Fibroblast of skin of scalp (primary cell): ENCODE data around the gene TSSK3.
"Not testable (repeated sequence)": the region's sequence is repeated elsewhere in the genome, so short reads cannot be mapped to it uniquely, and the experiment has no call there.

Experiments used
- DNase-seq: peaks from one replicate; pipeline ENCODE4 v3.0.0-alpha.2; 2013

The TSSK3 gene

DNA sequence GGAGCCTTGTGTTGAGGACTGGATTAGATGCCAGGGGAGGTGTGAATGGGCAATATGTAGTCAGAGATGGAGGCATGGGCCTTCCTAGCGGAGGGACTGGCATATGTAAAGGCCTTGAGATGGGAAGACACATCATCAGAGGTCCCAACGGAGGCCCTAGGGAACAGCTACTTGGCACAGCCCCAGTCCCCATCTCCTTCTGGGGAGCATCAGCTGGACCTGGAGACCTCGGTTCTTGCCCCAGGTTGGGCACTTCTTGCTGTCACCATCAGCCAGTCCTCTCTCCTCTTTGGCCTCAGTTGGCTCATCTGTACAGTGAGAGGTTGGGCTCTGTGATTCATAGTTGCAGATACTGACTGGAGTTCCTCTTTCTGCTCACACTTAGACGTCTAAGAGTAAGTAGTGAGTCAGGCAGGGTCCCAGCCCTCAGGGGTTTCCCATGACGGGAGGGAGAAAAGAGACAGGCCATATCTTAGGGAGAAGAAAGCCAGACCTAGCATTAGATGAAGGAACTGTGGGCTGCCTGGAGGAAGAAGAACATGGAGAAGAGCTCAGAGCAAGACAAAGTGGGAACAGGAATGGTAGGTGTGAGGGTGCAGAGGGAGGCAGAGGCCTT, 22.9 kb upstream of the TSSK3 start:
- peak; percentile 33 for DNase-seq

DNA sequence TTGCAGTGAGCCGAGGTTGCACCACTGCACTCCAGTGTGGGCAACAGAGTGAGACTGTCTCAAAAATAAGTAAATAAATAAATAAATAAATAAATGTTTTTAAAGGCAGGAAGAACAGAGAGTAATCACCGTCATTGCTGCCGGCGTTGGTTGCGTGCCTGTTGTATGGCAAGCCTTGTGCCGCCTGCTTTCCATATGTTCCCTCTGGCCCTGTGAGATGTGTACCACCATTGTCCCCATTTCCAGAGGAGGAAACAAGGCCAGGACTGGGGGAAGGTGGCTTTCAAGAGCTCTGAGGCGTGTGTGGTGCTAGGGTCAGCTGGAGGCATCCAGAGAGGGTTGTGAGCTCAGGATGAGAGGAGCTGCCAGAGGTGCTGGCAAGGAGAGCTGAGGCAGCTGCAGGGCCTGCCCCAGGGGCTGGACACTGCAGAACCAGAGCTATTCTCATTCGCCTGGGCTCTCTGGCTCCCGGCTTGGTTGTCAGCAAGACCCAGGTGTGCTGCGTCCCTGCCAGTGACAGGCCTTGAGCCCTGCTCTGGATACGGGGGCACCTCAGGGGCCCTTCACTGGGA, 21.1 kb upstream of the TSSK3 start:
- DNase-seq = no peak

DNA sequence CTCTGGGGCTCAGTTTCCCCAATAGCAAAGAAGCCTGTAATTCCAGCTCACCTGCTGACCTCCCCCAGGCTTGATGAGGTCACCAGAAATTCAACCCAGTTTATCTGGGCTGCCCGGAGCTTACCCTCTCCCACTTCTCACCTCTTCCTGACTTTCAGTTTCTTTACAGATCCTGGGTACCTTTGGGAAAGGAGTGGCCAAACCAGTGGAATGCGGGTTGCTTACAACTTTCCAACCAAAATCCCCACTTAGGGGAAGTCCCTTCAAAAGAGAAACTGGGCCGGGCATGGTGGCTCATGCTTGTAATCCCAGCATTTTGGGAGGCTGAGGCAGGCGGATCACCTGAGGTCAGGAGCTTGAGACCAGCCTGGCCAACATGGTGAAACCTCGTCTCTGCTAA, 20.4 kb upstream of the TSSK3 start:
- DNase-seq = no peak

GRCh38 chr1:32342704-32343103, 19.6 kb upstream of the TSSK3 start:
- no peak for DNase-seq

DNA sequence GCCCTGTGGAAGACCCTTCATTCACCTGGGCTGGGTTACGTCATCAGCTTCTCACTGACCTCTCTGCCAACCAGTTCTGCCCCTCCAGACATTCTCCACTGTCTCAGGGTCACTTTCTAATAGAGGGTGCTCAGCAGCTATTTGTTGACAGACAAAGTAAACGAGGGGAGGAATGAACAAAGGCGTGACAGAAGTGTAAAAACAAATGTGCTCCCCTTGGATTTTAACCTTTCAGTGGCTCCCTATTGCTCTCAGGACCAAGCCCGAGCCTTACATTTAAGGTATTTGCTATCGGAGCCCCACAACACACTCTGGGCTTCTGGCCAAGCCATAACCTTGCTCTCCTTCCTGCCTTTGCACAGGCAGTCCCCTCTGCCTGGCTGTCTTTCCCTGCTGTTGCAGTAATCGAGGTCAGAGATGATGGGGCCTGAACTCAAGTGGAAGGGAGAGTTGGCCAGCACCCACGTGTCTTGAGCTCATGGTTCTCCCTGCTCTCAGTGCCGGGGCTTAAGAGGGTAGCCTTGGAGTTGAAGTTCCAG, 17.0 kb upstream of the TSSK3 start:
- DNase-seq = no peak

DNA sequence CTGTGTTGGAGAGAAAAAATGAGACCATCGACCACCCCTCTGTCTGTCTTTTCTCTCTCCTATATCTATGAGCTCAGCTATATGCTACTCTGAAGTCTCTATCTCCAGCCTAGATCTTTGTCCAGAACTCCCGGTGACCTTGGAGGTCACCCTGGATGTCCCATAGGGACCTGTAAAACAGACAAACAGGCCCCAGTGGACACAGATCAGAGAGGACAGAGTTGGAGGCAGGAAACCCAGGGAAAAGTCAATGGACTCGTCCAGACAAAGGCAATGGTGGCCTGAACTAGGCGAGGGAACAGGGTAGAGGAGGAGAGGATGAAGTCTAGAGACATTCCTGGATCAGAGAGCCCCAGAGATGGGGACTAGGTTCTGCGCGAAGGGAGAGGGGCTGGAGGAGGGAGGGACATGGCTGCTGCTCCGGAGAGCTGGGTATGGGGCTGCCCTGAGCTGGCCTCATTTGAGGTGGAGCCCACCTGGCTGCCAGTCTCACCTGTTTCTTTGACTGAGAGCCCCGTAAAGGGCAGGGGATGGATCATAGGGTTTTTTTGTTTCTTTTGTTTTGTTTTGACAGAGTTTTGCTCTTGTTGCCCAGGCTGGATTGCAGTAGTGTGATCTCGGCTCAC, 15.7 kb upstream of the TSSK3 start:
- DNase-seq = no peak

DNA sequence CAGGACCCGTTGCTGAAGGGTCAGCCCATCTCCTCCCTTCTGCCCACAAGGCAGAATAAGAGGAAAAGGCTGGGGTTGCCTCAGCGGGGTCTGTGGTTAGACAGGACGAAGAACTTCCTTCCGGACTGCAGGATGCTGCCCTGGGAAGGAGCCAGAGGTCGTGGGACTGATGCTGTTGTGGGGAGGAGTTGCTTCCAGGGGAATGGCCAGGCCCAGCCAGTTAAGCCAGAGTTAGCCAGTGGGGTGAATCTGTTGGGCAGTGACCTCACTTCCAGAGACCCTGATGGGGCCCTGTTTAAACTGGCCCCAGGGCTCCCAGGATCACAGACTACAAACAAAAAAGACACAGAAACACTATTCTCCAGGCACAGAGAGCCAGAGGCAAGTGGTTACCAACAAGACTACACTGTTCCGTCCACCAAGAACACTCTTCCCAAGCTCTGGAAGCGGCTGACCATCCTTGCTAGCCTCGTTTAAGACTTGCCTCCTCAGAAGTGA, 13.1 kb upstream of the TSSK3 start:
- DNase-seq = no peak

DNA sequence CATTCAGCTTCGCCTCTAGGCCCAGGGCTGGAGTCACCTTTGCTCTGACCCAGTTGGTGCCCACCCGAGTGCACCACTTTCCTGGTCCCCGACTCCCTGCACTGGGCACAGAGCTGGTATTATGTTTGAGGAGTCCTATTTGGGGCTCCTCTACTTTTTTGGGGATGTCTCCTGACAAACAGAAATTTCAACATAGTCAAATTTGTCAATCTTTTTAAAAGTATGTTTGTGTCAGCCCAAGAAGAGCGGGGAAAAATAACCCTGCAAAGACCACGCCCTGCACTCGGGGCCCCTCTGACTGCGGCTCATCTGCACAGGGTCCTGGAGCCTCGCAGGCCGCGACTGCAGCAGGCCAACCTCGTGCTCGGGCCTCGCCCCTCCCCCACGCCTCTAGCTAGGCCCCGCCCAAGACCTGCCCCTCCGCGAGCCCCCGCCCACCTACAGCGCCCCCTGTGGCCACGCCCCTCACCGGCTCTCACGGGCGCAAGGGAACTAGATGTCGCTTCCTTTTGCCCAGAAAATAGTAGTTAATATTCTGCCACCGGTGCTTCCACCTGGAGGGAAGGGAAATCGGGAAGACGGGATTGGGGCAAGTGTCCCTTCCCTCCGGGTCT, 11.4 kb upstream of the TSSK3 start:
- peak; percentile 73 for DNase-seq

DNA sequence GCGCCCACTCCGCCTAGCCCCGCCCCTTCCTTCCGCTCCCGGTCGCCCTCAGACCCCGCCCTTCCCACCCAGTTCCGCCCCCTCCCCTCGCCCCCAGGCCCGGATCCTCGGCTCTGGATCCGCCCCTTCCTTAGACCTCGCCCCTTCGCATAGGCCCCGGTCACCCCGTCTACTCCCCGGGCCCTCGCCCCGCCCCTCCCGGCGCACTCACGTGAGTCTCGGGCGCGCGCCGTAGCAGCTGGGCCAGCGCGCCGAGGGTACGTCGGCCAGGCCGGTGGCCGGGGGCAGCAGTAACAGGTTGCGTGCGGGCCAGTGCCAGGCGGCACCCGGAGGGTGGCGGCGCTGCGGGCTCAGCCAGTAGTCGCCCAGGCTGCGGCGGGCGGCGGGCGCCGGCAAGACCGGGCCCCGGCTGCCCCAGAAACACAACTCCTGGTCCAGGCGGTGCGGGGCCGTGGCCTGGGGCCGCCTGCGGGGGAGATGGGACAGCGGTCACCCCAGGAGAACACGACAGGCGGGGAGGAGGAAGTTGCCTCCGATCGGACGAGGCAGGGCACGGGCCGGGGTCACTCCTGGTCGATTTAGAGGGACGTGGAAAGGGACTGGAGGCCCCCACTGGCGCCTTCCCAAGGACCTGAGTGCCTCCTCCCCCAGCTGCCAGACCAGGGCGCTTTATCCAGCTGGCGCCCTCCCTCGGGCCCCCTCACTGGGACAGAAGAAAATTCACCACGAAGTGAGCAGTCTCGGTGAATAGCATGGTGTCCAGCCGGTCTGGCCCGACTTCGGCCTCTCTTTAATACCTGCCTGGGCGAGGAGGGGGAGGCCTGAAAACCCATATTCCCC, 10.7 kb upstream of the TSSK3 start:
- peak; percentile 96 for DNase-seq

DNA sequence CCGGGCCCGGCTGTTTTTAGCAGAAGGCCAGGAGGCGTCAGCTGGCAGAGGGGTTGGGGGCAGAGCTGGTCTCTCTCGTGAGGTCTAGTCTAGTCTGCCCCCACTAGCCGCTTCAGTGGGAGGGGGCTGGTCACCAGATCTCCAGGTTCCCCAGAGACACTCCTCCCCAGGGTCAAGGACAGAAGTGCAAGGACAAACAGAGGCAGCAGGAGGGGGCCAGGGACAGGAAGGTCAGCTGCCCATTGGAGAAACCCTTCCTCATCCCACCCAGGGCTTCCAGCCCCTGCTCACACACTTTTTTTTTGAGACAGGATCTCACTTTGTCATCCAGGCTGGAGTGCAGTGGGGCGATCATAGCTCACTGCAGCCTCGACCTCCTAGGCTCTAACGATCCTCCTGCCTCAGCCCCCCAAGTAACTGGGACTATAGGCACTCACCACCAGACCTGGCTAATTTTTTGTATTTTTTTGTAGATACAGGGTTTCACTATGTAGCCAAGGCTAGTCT, 10.0 kb upstream of the TSSK3 start:
- DNase-seq = no peak

GRCh38 chr1:32352831-32353383, 9.4 kb upstream of the TSSK3 start:
- DNase-seq = no peak

- DNase-seq = no peak
These were observed 8.9 kb upstream of the TSSK3 start for GRCh38 chr1:32353431-32353830.

GRCh38 chr1:32353886-32354570, 8.3 kb upstream of the TSSK3 start:
- DNase-seq = peak; percentile 47

GRCh38 chr1:32355778-32356177, 6.6 kb upstream of the TSSK3 start:
- DNase-seq = not testable (repeated sequence)

- DNase-seq = no peak
These were observed 5.9 kb upstream of the TSSK3 start for GRCh38 chr1:32356478-32356877.

DNA sequence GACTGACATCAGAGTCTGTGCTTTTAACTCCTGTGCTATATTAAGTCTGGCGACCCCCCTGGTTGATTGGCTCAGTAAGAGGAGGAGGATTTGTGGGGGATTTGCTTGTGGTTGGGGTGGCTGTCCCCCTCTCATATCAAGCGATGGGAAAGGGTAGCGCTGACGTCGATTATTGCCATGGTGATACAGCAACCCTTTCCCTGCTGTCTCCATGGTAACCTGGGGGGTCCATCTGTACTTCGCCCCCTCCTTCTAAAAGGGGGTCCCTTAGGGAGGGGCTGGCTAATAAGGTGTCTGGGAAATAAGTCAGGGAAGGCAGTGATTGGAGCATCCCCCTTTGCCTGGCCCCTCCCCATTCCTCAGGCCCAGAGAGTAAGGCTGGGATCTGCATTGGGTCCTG, 4.7 kb upstream of the TSSK3 start:
- no peak for DNase-seq

GRCh38 chr1:32358435-32358834, 3.9 kb upstream of the TSSK3 start:
- no peak for DNase-seq

- no peak for DNase-seq
These were observed 1.0 kb upstream of the TSSK3 start for GRCh38 chr1:32361308-32361673.

DNA sequence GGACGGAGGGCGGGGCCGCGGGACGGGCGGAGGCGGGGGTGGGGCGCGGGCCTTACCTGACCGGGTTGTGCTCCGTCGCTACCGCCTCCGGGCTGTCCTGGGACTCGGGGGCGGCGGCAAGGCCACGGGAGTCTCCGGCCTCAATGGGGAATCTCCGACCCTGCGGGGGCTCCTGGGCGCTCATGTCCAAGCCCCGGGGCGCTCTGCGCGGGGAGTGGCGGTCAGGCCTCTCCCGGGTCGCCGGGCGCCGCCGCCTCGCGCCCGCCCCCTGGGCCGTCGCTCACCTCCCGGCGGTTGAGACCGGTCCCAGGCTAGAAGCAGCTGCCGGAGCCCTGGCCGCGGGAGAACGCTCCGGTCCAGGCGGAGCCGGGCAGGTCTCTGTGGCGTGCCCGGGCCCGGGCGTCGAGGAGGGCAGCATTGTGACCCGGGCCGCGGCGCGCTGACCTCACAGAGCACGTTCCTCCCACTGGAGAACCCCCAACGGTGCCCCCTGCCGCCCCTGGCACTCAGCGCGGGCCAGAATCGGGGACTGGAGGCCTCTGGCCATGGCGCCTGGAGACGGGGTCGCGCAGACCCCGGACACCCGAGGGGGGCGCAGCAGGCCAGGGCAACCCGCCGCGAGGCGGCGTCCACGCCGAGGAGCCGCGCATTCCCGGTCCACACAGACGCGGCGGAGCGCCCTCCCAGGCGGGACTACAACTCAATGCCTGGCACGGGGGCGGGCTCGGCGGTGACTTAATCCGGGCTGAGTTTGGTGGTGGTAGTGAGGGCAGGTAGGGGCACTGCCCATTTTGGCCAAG, 465 bp upstream of the TSSK3 start:
- peak; percentile 33 for DNase-seq

- no peak for DNase-seq
These were observed 1.4 kb downstream of the TSSK3 start for GRCh38 chr1:32363713-32364112.

- DNase-seq = no peak
These were observed 2.5 kb downstream of the TSSK3 start for GRCh38 chr1:32364836-32365235.
